ENCODE measurements around the gene SH2D5. TPM values are rescaled to one million over a fixed set of nuclear protein-coding genes. Genes with fewer than 3 reads are reported as not detected.
A peak's percentile ranks its signal among the peaks of the same experiment; 100 is the strongest.

Gene SH2D5
- 1 to 10 TPM in 3 of 4 donors, under 1 TPM in 1; 0.76 to 2.0 (median 1.3) TPM for polyA plus RNA-seq (ENCODE audit: insufficient read length in 4 of 4)

- DNase-seq (ENCODE audit: low read depth in 4 of 4, low spot score in 2 of 4), result peak in 1 of 4 donors; percentile 69
Measured at GRCh38 chr1:20732588-20733359, at the start of gene SH2D5. Gene SH2D5 (minus strand): TSS chr1:20732703. CDS start chr1:20728044, 4,659 bp downstream.

DNA sequence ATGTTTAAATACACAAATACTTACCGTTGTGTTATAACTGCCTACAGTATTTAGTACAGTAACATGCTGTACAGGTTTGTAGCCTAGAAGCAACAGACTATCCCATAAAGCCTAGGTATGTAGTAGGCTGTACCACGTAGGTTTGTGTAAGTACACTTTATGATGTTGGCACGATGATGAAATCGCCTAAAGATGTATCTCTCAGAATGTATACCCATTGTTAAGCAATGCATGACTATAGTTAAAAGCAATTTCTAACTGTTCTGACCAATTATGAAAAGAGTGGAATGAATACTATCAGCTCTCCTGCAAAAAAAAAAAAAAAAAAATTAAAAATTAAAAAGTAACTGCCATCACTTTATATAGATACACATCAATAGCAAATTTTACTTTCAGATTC lies 43.2 kb upstream of the SH2D5 start:
- no peak for DNase-seq (ENCODE audit: low read depth in 4 of 4, low spot score in 2 of 4)

GRCh38 chr1:20771780-20772179 lies 39.3 kb upstream of the SH2D5 start:
- DNase-seq (ENCODE audit: low read depth in 4 of 4, low spot score in 2 of 4), result no peak

DNA sequence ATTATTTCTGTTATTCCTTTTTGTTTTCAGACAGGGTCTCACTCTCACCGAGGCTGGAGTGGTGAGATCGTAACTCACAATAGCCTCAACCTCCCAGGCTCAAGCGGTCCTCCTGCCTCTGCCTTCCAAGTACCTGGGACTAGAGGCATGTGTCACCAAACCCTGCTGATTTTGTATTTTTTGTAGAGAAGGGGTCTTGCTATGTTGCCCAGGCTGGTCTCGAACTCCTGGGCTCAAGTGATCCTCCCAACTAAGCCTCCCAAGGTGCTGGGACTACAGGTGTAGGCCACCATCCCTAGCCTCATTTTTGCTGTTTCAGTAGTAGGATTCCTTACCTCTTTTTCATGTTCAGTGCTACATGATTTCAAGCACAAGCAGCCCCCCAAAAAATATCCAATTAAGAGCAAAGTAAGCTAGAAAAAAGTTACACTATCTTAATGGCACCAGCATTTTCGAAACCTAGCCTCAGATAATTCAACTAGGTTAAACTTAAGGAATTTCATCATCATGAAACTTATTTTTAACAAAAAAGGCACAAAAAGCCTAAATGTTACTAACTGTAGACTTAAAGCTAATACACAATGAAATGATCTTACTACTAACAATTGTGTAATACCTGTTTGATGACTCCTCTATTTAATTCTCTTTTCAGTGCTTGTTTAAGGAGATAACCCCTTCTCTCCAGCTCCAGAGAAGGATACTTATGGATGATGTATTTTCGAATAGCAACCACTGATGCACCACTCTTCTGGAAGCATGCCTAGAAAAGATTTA lies 38.0 kb upstream of the SH2D5 start:
- DNase-seq (ENCODE audit: low read depth in 4 of 4, low spot score in 2 of 4), result no peak

GRCh38 chr1:20767271-20767670 lies 34.8 kb upstream of the SH2D5 start:
- no peak for DNase-seq (ENCODE audit: low read depth in 4 of 4, low spot score in 2 of 4)

- no peak for DNase-seq (ENCODE audit: low read depth in 4 of 4, low spot score in 2 of 4)
Measured at GRCh38 chr1:20763417-20763816, 30.9 kb upstream of the SH2D5 start.

GRCh38 chr1:20760322-20760721 lies 27.8 kb upstream of the SH2D5 start:
- DNase-seq (ENCODE audit: low read depth in 4 of 4, low spot score in 2 of 4), result no peak

DNA sequence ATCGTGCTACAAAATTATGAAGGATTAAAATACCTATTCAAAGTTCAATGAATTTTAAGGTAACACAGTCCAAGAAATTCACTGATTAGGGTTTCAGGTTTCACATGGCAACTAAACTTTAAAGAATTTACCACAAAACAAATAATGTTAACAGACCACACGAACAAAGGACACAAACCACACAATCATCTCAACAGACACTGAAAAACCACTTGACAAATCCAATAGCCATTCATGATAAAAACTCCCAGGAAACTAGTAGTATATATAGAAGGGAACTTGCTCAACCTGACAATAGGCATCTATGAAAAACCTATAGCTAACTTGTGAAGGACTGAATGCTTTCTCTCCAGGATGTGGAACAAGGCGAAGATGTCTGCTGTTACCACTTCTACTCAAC lies 21.1 kb upstream of the SH2D5 start:
- no peak for DNase-seq (ENCODE audit: low read depth in 4 of 4, low spot score in 2 of 4)

- DNase-seq (ENCODE audit: low read depth in 4 of 4, low spot score in 2 of 4), result no peak
Measured at GRCh38 chr1:20751462-20751990, 19.0 kb upstream of the SH2D5 start.

GRCh38 chr1:20742671-20743070 lies 10.2 kb upstream of the SH2D5 start:
- DNase-seq (ENCODE audit: low read depth in 4 of 4, low spot score in 2 of 4), result no peak

DNA sequence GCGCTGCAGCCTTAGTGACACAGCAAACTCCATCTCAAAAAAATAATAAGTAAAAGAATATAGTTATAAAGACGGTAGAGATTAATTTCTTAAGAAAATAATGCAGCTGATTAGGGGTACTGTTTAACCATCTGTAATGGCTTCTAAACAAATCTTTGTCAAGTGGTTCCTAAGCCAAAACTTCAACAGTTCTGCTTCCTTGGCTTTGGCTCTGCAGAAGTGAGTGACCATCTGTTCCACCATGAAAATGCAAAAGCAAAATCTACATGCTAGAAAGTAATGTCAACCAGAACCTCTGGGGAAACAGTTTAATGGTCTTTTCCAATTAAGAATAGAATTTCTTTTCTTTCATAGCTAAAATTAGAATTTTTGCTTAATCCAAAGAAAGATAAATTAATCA lies 8.3 kb upstream of the SH2D5 start:
- DNase-seq (ENCODE audit: low read depth in 4 of 4, low spot score in 2 of 4), result no peak

- DNase-seq (ENCODE audit: low read depth in 4 of 4, low spot score in 2 of 4), result no peak
Measured at GRCh38 chr1:20739225-20739624, 6.7 kb upstream of the SH2D5 start.

DNA sequence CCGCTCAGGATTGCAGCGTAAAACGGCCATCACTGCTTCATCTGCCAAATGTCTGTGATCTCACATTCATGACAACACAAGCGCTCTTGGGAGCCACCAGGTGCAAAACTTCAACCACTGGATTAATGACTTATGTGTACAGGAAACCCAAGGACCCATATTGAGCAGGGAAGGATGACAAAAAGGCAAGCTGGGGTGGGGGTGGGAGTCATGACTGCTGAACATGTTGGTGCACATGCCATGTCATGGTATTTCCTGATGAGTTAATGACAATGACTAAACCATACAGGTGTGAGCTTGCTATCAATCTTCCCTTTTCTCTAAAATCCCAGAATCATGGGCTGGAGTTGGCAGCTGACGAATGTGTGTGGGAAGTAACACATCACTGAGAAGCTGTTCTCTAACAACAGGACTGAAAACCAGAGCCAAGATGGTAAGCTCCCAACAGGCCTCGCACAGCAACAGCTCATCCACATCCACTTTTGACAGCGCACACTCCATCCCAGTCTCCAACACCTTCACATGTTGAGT lies 3.1 kb upstream of the SH2D5 start:
- DNase-seq (ENCODE audit: low read depth in 4 of 4, low spot score in 2 of 4), result no peak

DNA sequence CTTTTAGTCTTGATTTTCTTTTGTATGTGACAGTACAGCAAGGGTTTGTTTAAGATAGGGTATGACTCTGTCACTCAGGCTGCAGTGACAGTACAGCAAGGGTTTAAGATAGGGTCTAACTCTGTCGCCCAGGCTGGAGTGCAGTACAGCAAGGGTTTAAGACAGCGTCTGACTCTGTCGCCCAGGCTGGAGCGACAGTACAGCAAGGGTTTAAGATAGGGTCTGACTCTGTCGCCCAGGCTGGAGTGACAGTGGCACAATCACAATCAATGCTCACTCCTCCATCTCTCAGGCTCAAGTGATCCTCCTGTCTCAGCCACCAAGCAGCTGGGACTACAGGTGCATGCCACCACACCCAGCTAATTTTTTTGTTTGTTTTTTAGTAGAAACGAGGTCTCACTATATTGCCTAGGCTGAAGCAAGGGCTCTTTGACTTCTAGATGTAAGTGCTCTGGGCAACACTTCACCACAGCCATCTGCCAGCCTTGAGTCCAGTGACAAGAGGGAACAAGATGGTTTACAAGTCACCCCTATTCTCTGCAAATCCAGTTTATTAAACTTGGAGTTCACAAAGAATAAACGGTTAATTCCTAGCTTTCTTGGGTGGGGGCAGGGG lies 965 bp upstream of the SH2D5 start:
- DNase-seq (ENCODE audit: low read depth in 4 of 4, low spot score in 2 of 4), result no peak

- DNase-seq (ENCODE audit: low read depth in 4 of 4, low spot score in 2 of 4), result peak in 1 of 4 donors; percentile 63
Measured at GRCh38 chr1:20732071-20732587, 374 bp downstream of the SH2D5 start.

DNA sequence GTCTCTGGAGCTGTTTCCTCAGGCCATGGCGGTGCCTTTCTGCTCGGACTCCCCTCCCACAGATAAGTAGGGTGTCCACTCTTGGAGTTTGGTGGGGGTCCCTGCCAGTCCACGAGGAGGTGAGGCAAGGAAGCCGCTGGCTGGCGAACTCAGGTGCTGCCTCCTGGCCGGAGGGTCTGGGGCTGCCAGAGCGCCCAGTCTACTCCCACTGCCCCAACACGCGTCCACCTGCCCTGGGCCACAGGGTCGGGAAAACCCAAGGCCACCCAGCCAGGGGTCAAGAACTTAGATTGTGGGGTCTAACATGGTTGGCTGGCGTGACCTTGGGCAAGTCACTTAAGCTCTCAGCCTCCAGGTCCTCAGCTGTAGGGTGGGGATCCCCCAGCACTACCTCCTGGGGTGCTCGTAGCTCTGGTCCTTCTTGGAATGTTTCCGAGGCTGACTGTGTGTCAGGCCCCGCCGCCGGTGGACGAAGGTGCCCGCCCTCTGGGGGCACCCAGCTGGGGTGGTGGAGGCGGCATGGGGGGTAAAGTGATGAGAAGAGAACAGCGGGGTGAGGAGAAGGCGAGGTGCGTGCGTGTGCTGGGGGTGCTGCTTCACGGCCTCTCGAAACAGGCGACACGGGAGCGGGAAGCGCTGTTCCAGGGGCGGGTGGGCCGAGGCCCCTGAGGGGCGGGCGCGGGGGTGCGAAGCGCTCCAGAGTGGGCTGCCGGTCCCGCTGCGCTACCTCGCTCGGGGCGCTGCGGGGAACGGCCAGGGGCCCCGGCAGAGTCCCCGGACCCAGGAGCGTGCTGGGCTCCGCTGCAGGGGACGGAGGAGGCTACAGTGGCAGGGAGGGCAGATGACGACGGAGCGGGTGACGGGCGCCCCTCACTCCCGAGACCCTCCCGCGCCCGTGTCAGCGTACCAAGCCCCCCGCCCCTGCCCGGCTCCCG lies 1.2 kb downstream of the SH2D5 start:
- no peak for DNase-seq (ENCODE audit: low read depth in 4 of 4, low spot score in 2 of 4)

DNA sequence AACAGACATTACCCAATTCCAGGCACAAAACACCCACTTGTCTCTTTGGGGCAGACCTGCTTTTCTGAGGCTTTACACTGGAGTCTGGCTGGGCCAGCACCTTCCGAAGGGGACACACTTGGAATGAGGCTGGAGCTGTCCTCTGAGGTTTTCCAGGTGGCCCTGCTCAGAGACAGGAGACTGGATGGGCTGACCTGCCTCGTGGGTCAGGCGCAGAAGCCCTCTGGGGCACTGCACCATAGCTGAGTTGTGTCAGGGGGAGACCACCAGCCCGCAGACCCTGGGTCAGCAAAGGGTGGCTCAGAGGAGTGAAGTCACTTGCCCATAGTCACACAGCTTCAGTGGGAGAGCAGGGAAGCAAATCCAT lies 1.8 kb downstream of the SH2D5 start:
- no peak for DNase-seq (ENCODE audit: low read depth in 4 of 4, low spot score in 2 of 4)

GRCh38 chr1:20729990-20730689 lies 2.4 kb downstream of the SH2D5 start:
- no peak for DNase-seq (ENCODE audit: low read depth in 4 of 4, low spot score in 2 of 4)
